Lower leg skin (tissue), 4 donors: ENCODE results near the gene ABHD16A. TPM values are rescaled to one million over a fixed set of nuclear protein-coding genes. Genes with fewer than 3 reads are reported as not detected.
"Not testable (repeated sequence)": the region's sequence is repeated elsewhere in the genome, so short reads cannot be mapped to it uniquely, and the experiment has no call there.

ENCODE experiments used
- DNase-seq, 2 donors: peaks; one replicate each; pipeline ENCODE4 v3.0.0-alpha.2; 2019; ENCODE audit warnings: low spot score in 2 of 2
- H3K4me3 ChIP-seq: fragments of 200-600 bp; sonication (generic); 2 replicates; pipeline ENCODE4 v1.5.1; 2017; ENCODE audit warnings: mild to moderate bottlenecking, low read depth; ENCODE audit not compliant: poor library complexity, severe bottlenecking
- CTCF ChIP-seq, 3 donors: fragments of 450-650 bp; IDR thresholded peaks; one replicate each; pipeline ENCODE4 v1.5.1; 2016; ENCODE audit warnings: antibody characterized with exemption in 3 of 3, mild to moderate bottlenecking in 3 of 3, moderate library complexity in 2 of 3
- POLR2A ChIP-seq, 2 donors: fragments of 450-650 bp; IDR thresholded peaks; one replicate each; pipeline ENCODE4 v1.6.1; 2016 to 2017; ENCODE audit warnings: antibody characterized with exemption in 2 of 2, mild to moderate bottlenecking in 1 of 2, moderate library complexity in 1 of 2
- WGBS, 2 donors: methylation state at CpG; one replicate each; pipeline ENCODE4 v1.1.5; 2018; 5-methylcytosine and 5-hydroxymethylcytosine counted together
- intact Hi-C: fragments of 100-400 bp; cut with DNase I; formaldehyde crosslinking; loops from one replicate; pipeline ENCODE4 v1.15.0; 2023; ENCODE audit warnings: low total_unique reads
- total RNA-seq, 4 donors: library from RNA; depleted of rRNA; stranded (reverse); fragments of >200 nt; gene quantifications; one replicate each; pipeline ENCODE4 v1.1.0, GENCODE V29; 2016

The ABHD16A gene
- total RNA-seq, 4 donors from 2014 or later, result 49.9 to 61.8 (median 52.0) TPM

GRCh38 chr6:31713465-31713864 is 10.3 kb upstream of the ABHD16A start:
- H3K4me3 ChIP-seq, result no peak overlapping the region
- 57 to 70% methylated on average over 4 of the region's 4 CpGs for WGBS, 2 donors
- no peak for DNase-seq
- no peak for TF ChIP-seq POLR2A (IDR thresholded peaks at IDR 0.05)
- TF ChIP-seq CTCF (IDR thresholded peaks at IDR 0.05), result no peak
- intact Hi-C loops, result no loop called here

DNA sequence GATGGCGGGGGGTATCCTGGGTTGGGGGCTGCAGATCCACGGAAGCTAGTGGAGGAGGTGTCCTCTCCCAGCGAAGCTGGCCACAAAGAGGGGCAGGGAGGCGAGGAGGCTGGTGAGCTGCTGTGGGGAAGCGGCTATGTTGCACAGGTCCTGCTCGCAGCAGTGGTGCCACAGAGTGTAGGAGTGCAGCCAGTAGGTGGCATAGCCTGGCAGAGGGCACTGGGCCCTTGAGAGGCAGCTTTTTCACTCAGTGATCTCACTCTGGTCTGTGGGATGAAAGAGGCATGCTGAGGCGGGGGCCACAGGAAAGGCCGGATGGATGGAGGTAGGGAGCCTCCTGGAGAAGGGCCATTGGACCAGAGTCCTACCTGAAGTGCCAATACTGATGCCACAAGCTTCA is 9.2 kb upstream of the ABHD16A start:
- TF ChIP-seq POLR2A (IDR thresholded peaks at IDR 0.05) (no peak), CTCF (IDR thresholded peaks at IDR 0.05) (no peak)
- 54 to 61% methylated on average over 8 of the region's 8 CpGs for WGBS, 2 donors
- H3K4me3 ChIP-seq, result no peak overlapping the region
- no peak for DNase-seq
- intact Hi-C loops, result no loop called here

- intact Hi-C loops, result no loop called here
- no peak overlapping the region for H3K4me3 ChIP-seq
- WGBS, 2 donors, result 18 to 29% methylated on average over 4 to 8 of the region's 8 CpGs
- no peak for DNase-seq
- TF ChIP-seq POLR2A (IDR thresholded peaks at IDR 0.05) (no peak), CTCF (IDR thresholded peaks at IDR 0.05) (no peak)
Measured at GRCh38 chr6:31711233-31711632, 8.1 kb upstream of the ABHD16A start.

DNA sequence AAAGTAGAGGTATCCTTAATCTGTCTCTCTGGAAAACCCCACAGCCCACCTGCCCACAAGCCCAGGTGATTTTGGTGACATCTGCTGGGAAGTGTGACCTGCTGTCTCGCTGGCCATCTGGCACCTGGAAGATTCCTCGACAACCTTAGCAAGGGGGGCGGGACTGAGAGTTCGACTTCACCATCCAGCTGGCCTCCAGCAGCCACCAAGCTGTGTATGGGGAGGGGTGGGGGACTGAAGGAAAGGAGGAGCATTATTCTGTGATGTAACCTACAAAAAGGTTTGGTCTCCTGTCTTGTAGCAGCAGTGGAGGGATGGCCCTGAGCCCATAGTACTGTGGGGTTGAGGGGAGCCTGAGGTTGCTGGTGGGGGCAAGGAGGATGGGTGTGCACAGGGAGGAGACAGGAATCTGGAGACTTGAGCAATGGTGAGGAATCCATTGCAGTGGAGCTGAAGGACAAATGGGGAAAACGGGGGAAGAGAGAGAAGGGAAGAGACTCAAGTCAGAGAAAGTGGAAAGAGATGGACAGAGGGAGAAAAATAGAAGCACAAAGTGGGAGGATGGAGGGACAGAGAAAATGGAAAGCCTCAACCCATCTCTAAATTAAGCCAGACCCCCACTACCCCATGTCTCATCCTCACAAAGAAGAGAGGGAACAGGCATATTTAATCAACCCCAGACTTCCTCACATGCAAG is 7.5 kb upstream of the ABHD16A start:
- TF ChIP-seq POLR2A (IDR thresholded peaks at IDR 0.05), result no peak
- TF ChIP-seq CTCF (IDR thresholded peaks at IDR 0.05), result no peak
- no peak overlapping the region for H3K4me3 ChIP-seq
- intact Hi-C loops, result no loop called here
- no peak for DNase-seq
- WGBS, 2 donors, result 63 to 68% methylated on average over 5 of the region's 5 CpGs

DNA sequence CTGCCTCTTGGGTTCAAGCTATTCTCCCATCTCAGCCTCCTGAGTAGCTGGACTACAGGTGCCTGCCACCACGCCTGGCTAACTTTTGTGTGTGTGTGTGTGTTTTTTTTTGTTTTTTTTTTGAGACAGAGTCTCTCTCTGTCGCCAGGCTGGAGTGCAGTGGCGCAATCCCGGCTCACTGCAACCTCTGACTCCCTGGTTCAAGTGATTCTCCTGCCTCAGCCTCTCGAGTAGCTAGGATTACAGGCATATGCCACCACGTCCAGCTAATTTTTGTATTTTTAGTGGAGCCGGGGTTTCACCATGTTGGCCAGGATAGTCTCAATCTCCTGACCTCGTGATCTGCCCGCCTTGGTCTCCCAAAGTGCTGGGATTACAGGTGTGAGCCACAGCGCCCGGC is 6.0 kb upstream of the ABHD16A start:
- DNase-seq, H3K4me3 ChIP-seq, intact Hi-C loops: not testable (repeated sequence)
- WGBS, 2 donors, result 89 to 92% methylated on average over 11 of the region's 11 CpGs

- 89 to 93% methylated on average over 3 of the region's 3 CpGs for WGBS, 2 donors
- intact Hi-C loops, result no loop called here
- no peak for DNase-seq
- TF ChIP-seq CTCF (IDR thresholded peaks at IDR 0.05), result no peak
- no peak for TF ChIP-seq POLR2A (IDR thresholded peaks at IDR 0.05)
- no peak overlapping the region for H3K4me3 ChIP-seq
Measured at GRCh38 chr6:31708224-31708623, 5.1 kb upstream of the ABHD16A start.
